H9 (cell line): ENCODE data around the gene SHC1. TPM values are rescaled to one million over a fixed set of nuclear protein-coding genes. Genes with fewer than 3 reads are reported as not detected.
A peak's percentile ranks its signal among the peaks of the same experiment; 100 is the strongest.

Source experiments
- DNase-seq: peaks from one replicate; pipeline ENCODE4 v3.0.0-alpha.2; 2017
- H2AFZ ChIP-seq: one replicate; pipeline ENCODE4 v1.6.1; 2013; ENCODE audit warnings: mild to moderate bottlenecking, low read length, control low read depth, moderate library complexity
- H2AK5ac ChIP-seq: 2 replicates; pipeline ENCODE4 v1.6.1; 2013; ENCODE audit warnings: low read length, control low read depth, mixed read lengths; ENCODE audit not compliant: insufficient read length
- H2BK120ac ChIP-seq: one replicate; pipeline ENCODE4 v1.6.1; 2013; ENCODE audit warnings: low read depth, mild to moderate bottlenecking, low read length, control low read depth, inconsistent platforms; ENCODE audit not compliant: poor library complexity, severe bottlenecking
- H2BK12ac ChIP-seq: 2 replicates; pipeline ENCODE4 v1.6.1; 2013; ENCODE audit warnings: low read length, control low read depth, mixed read lengths, low read depth; ENCODE audit not compliant: insufficient read length
- H2BK15ac ChIP-seq: 2 replicates; pipeline ENCODE4 v1.6.1; 2013; ENCODE audit warnings: low read depth, low read length, control low read depth
- H2BK20ac ChIP-seq: one replicate; pipeline ENCODE4 v1.6.1; 2013; ENCODE audit warnings: low read depth, mild to moderate bottlenecking, low read length, control low read depth, inconsistent platforms; ENCODE audit not compliant: poor library complexity, severe bottlenecking
- H2BK5ac ChIP-seq: 2 replicates; pipeline ENCODE4 v1.6.1; 2013; ENCODE audit warnings: low read length, control low read depth, mixed read lengths; ENCODE audit not compliant: insufficient read length
- H3K14ac ChIP-seq: 2 replicates; pipeline ENCODE4 v1.6.1; 2013; ENCODE audit warnings: low read length, control low read depth; ENCODE audit not compliant: insufficient read depth
- H3K18ac ChIP-seq: 2 replicates; pipeline ENCODE4 v1.6.1; 2013; ENCODE audit warnings: low read depth, mild to moderate bottlenecking, mixed read lengths, low read length, control low read depth; ENCODE audit not compliant: insufficient read length
- H3K23ac ChIP-seq: 2 replicates; pipeline ENCODE4 v1.6.1; 2013; ENCODE audit warnings: low read length, control low read depth, mixed read lengths, low read depth; ENCODE audit not compliant: insufficient read length
- H3K23me2 ChIP-seq: 2 replicates; pipeline ENCODE4 v1.6.1; 2013; ENCODE audit warnings: low read depth, mild to moderate bottlenecking, mixed read lengths, low read length, control low read depth; ENCODE audit not compliant: insufficient read length, poor library complexity, severe bottlenecking
- H3K27ac ChIP-seq: 2 replicates; pipeline ENCODE4 v1.5.1; 2013; ENCODE audit warnings: low read length, control low read depth, mixed read lengths, low read depth; ENCODE audit not compliant: insufficient read length
- H3K27me3 ChIP-seq: 2 replicates; pipeline ENCODE4 v1.6.1; 2013; ENCODE audit warnings: low read length, control low read depth, inconsistent platforms; ENCODE audit not compliant: insufficient read depth
- H3K4ac ChIP-seq: 2 replicates; pipeline ENCODE4 v1.6.1; 2013; ENCODE audit warnings: low read depth, mild to moderate bottlenecking, control low read depth, inconsistent platforms, low read length, moderate library complexity
- H3K4me1 ChIP-seq: 2 replicates; pipeline ENCODE4 v1.6.1; 2013; ENCODE audit warnings: low read length, control low read depth, inconsistent platforms; ENCODE audit not compliant: insufficient read depth
- H3K4me2 ChIP-seq: 2 replicates; pipeline ENCODE4 v1.6.1; 2013; ENCODE audit warnings: low read length, control low read depth, mixed read lengths; ENCODE audit not compliant: insufficient read length, insufficient read depth
- H3K56ac ChIP-seq: 2 replicates; pipeline ENCODE4 v1.6.1; 2013; ENCODE audit warnings: low read depth, mild to moderate bottlenecking, mixed read lengths, low read length, control low read depth; ENCODE audit not compliant: insufficient read length
- H3K79me1 ChIP-seq: 2 replicates; pipeline ENCODE4 v1.6.1; 2013; ENCODE audit warnings: low read depth, mild to moderate bottlenecking, moderate library complexity, low read length, control low read depth, inconsistent platforms; ENCODE audit not compliant: insufficient read depth, poor library complexity, severe bottlenecking
- H3K79me2 ChIP-seq: 2 replicates; pipeline ENCODE4 v1.6.1; 2013; ENCODE audit warnings: low read length, control low read depth, inconsistent platforms; ENCODE audit not compliant: insufficient read depth
- H3K9ac ChIP-seq: 2 replicates; pipeline ENCODE4 v1.6.1; 2013; ENCODE audit warnings: low read length, control low read depth, mixed read lengths; ENCODE audit not compliant: insufficient read length; ENCODE audit errors: extremely low read depth
- H3K9me3 ChIP-seq: one replicate; pipeline ENCODE4 v1.6.1; 2013; ENCODE audit warnings: low read depth, low read length, inconsistent platforms; ENCODE audit not compliant: control insufficient read depth
- H3T11ph ChIP-seq: one replicate; pipeline ENCODE4 v1.6.1; 2013; ENCODE audit warnings: mild to moderate bottlenecking, low read length, control low read depth, inconsistent platforms
- H4K20me1 ChIP-seq: one replicate; pipeline ENCODE4 v1.6.1; 2013; ENCODE audit not compliant: control insufficient read depth, insufficient read length, insufficient read depth
- H4K5ac ChIP-seq: 2 replicates; pipeline ENCODE4 v1.6.1; 2013; ENCODE audit warnings: low read depth, mild to moderate bottlenecking, mixed read lengths, low read length, control low read depth; ENCODE audit not compliant: insufficient read length
- H4K8ac ChIP-seq: replicated peaks from 2 replicates; pipeline ENCODE4 v1.6.1; 2013; ENCODE audit warnings: low read length, control low read depth, mixed read lengths, low read depth; ENCODE audit not compliant: insufficient read length
- H4K91ac ChIP-seq: 2 replicates; pipeline ENCODE4 v1.6.1; 2013; ENCODE audit warnings: low read depth, mild to moderate bottlenecking, moderate library complexity, mixed read lengths, low read length, control low read depth; ENCODE audit not compliant: insufficient read length
- H3K27ac Mint-ChIP-seq, 3 experiments: 2 replicates in 2 of 3; 3 replicates in 1 of 3; pipeline ENCODE4 v1.8.0; 2020 to 2021; ENCODE audit warnings: mixed read lengths in 3 of 3, mild to moderate bottlenecking in 1 of 3, moderate library complexity in 1 of 3
- H3K27me3 Mint-ChIP-seq: 2 replicates; pipeline ENCODE4 v1.8.0; 2021; ENCODE audit warnings: low read depth, mild to moderate bottlenecking, moderate library complexity, mixed read lengths
- H3K36me3 Mint-ChIP-seq, 3 experiments: 2 replicates in 2 of 3; 3 replicates in 1 of 3; pipeline ENCODE4 v1.8.0; 2020 to 2021; ENCODE audit warnings: low read depth in 3 of 3, mixed read lengths in 3 of 3; ENCODE audit not compliant: insufficient read depth in 1 of 3
- H3K4me1 Mint-ChIP-seq, 2 experiments: 2 replicates each; pipeline ENCODE4 v1.8.0; 2020; ENCODE audit warnings: mixed read lengths in 2 of 2
- H3K4me3 Mint-ChIP-seq, 2 experiments: 2 replicates in 1 of 2; 3 replicates in 1 of 2; pipeline ENCODE4 v1.8.0; 2020 to 2021; ENCODE audit warnings: mild to moderate bottlenecking in 2 of 2, mixed read lengths in 2 of 2, moderate library complexity in 1 of 2
- H3K9me3 Mint-ChIP-seq, 2 experiments: 2 replicates in 1 of 2; 3 replicates in 1 of 2; pipeline ENCODE4 v1.8.0; 2020; ENCODE audit warnings: mild to moderate bottlenecking in 2 of 2, mixed read lengths in 2 of 2, moderate library complexity in 1 of 2
- CTCF ChIP-seq: fragments of 200-600 bp; sonication (generic); conservative IDR thresholded peaks from 3 replicates; pipeline ENCODE4 v1.8.0; 2021; ENCODE audit warnings: antibody characterized with exemption, mild to moderate bottlenecking
- WGBS: extraction: QIAGEN DNeasy Blood & Tissue Kit; methylation state at CpG from one replicate; pipeline ENCODE4 v1.1.7; 2013; ENCODE audit warnings: missing lambda C conversion rate, low lambda C conversion rate, mixed read lengths; ENCODE audit not compliant: insufficient read length; ENCODE audit errors: extremely low coverage; 5-methylcytosine and 5-hydroxymethylcytosine counted together
- total RNA-seq: library from RNA; stranded (reverse); gene quantifications from 2 replicates; pipeline ENCODE4 v1.2.1, GENCODE V29; 2021

The SHC1 gene
- total RNA-seq, 1 experiment from 2014 or later, result 168 TPM

- Histone ChIP-seq H3K4ac (no peak overlapping the region), H3K27ac (peak overlapping the region; percentile 49), H2BK20ac (no peak overlapping the region), H4K8ac (no peak overlapping the region), H2BK120ac (no peak overlapping the region), H3K23me2 (peaks cover 26% of the 10 kb centered on the region), H3K9me3 (no peaks in the 10 kb centered on the region), H3K27me3 (no peaks in the 10 kb centered on the region), H2AFZ (no peak overlapping the region), H3K79me2 (peaks cover 24% of the 10 kb centered on the region), H4K91ac (no peak overlapping the region), H3K23ac (no peak overlapping the region), H3K4me1 (peaks cover 4% of the 10 kb centered on the region; the same call in 1 of the 2 replicates), H3K56ac (no peak overlapping the region), H3K4me2 (peak overlapping the region; percentile 87), H3T11ph (no peak overlapping the region), H3K14ac (peak overlapping the region; percentile 64; the same call in 1 of the 2 replicates), H4K5ac (no peak overlapping the region), H2BK12ac (no peak overlapping the region), H2BK15ac (no peak overlapping the region), H2AK5ac (no peak overlapping the region), H3K18ac (peak overlapping the region; percentile 25), H2BK5ac (no peak overlapping the region), H4K20me1 (no peaks in the 10 kb centered on the region), H3K79me1 (no peaks in the 10 kb centered on the region), H3K9ac (peak overlapping the region; percentile 93)
- DNase-seq, result no peak
- Mint-ChIP-seq H3K9me3 (no peaks in the 10 kb centered on the region), H3K4me1 (peaks cover 26 to 28% of the 10 kb centered on the region in 2 experiments), H3K4me3 (no peak overlapping the region), H3K27ac (no peak overlapping the region), H3K36me3 (peaks cover 19 to 36% (median 31%) of the 10 kb centered on the region in 3 experiments; a peak in 6 of 7 replicates), H3K27me3 (no peaks in the 10 kb centered on the region)
- WGBS, result no CpG with 5 or more reads among the region's 24 CpGs
- TF ChIP-seq CTCF, result no peak
Observed at GRCh38 chr1:154975409-154976059, 5.0 kb upstream of the SHC1 start.
